Activated CD8-positive, alpha-beta T cell treated with anti-CD3 and anti-CD28 coated beads for 36 hours (primary cell): ENCODE results near the gene CDA. TPM values are rescaled to one million over a fixed set of nuclear protein-coding genes. Genes with fewer than 3 reads are reported as not detected.

Source experiments
- ATAC-seq: fragments of 200-7000 bp; cut with Tn5 transposase; one replicate; pipeline ENCODE4 v1.10.0; 2021; ENCODE audit warnings: mild to moderate bottlenecking, moderate library complexity
- CTCF ChIA-PET: fragments of 350-600 bp; sonication (Branson Sonifier 250); formaldehyde crosslinking; loops from one replicate; lab custom pipeline; 2021; ENCODE audit warnings: antibody characterized with exemption; lab: Charles Lee
- POLR2A ChIA-PET: fragments of 350-600 bp; sonication (Branson Sonifier 250); formaldehyde crosslinking; loops from one replicate; lab custom pipeline; 2021; ENCODE audit warnings: antibody characterized with exemption; lab: Charles Lee
- DNase-seq: peaks from one replicate; pipeline ENCODE4 v3.0.0-alpha.2; 2020
- H3K27ac Mint-ChIP-seq: one replicate; pipeline ENCODE4 v1.8.0; 2021; ENCODE audit warnings: mild to moderate bottlenecking, mixed read lengths
- H3K27me3 Mint-ChIP-seq: one replicate; pipeline ENCODE4 v1.8.0; 2021; ENCODE audit warnings: mixed read lengths
- H3K36me3 Mint-ChIP-seq: one replicate; pipeline ENCODE4 v1.8.0; 2021; ENCODE audit warnings: low read depth, mixed read lengths
- H3K4me1 Mint-ChIP-seq: one replicate; pipeline ENCODE4 v1.8.0; 2021; ENCODE audit warnings: low read depth, mixed read lengths
- H3K4me3 Mint-ChIP-seq: one replicate; pipeline ENCODE4 v1.8.0; 2021; ENCODE audit warnings: mild to moderate bottlenecking, moderate library complexity, mixed read lengths
- H3K9me3 Mint-ChIP-seq: one replicate; pipeline ENCODE4 v1.8.0; 2021; ENCODE audit warnings: mixed read lengths
- intact Hi-C: fragments of 100-400 bp; cut with micrococcal nuclease; formaldehyde crosslinking; loops from one replicate; pipeline ENCODE4 v1.10.0; 2022
- total RNA-seq, 2 experiments: library from RNA; stranded (reverse); gene quantifications; one replicate each; pipeline ENCODE4 v1.2.3, GENCODE V29; 2021
- TF ChIP-seq, protein P1 (sequence below): fragments of 200-600 bp; IDR thresholded peaks from one replicate; pipeline ENCODE4 v1.8.0; 2022; ENCODE audit warnings: antibody characterized with exemption, mild to moderate bottlenecking

Gene CDA
- total RNA-seq, 2 experiments from 2014 or later = not detected

DNA sequence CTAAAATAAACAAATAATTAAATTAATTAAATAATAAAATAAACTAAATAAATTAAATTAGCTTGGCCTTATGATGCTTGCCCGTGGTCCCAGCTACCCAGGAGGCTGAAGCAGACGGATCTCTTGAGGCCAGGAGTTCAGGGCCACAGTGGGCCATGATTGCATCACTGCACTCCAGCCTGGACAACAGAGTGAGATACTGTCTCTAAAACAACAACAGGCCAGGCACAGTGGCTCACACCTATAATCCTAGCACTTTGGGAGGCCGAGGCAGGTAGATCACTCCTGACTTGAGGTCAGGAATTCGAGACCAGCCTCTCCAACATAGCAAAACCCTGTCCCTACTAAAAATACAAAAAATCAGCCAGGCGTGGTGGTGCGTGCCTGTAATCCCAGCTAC, 32.1 kb downstream of the CDA start:
- Mint-ChIP-seq H3K4me3 (no peak overlapping the region), H3K9me3 (no peaks in the 10 kb centered on the region), H3K27me3 (peaks cover 2% of the 10 kb centered on the region), H3K27ac (no peak overlapping the region), H3K4me1 (no peaks in the 10 kb centered on the region), H3K36me3 (no peaks in the 10 kb centered on the region)
- ChIA-PET POLR2A (no interaction called here), CTCF (interaction anchor here (1.0 kb wide), 1 partner anchor 12 kb away, joined by 3 read pairs; no protein-coding TSS in a partner anchor)
- no peak for ATAC-seq
- TF ChIP-seq, protein P1, sequence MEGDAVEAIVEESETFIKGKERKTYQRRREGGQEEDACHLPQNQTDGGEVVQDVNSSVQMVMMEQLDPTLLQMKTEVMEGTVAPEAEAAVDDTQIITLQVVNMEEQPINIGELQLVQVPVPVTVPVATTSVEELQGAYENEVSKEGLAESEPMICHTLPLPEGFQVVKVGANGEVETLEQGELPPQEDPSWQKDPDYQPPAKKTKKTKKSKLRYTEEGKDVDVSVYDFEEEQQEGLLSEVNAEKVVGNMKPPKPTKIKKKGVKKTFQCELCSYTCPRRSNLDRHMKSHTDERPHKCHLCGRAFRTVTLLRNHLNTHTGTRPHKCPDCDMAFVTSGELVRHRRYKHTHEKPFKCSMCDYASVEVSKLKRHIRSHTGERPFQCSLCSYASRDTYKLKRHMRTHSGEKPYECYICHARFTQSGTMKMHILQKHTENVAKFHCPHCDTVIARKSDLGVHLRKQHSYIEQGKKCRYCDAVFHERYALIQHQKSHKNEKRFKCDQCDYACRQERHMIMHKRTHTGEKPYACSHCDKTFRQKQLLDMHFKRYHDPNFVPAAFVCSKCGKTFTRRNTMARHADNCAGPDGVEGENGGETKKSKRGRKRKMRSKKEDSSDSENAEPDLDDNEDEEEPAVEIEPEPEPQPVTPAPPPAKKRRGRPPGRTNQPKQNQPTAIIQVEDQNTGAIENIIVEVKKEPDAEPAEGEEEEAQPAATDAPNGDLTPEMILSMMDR = no peak
- intact Hi-C loops = no loop called here
- no peak for DNase-seq

DNA sequence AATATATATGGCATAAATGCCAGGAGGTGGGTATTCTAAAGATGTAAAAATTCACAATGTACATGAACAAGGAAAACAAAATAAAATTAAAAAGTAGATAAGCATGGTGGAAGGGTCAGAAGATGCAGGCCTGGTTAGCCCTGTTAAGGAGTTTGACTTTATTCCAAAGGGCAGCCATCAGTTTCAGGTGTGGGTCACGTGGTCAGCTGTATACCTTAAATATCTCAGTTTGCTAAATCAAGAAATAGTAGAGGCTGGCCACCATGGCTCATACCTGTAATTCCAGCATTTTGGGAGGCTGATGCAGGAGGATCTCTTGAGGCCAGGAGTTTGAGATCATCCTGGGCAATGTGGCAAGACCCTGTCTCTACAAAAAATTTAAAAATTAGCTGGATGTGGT, 35.8 kb downstream of the CDA start:
- Mint-ChIP-seq H3K36me3 (no peaks in the 10 kb centered on the region), H3K27me3 (peaks cover 8% of the 10 kb centered on the region), H3K27ac (no peak overlapping the region), H3K4me1 (no peaks in the 10 kb centered on the region), H3K9me3 (peaks cover 7% of the 10 kb centered on the region), H3K4me3 (no peak overlapping the region)
- ATAC-seq (no peak), DNase-seq (no peak)
- intact Hi-C loops = no loop called here
- ChIA-PET CTCF (interaction anchor here (1.4 to 1.8 kb wide), 2 partner anchors 8 to 9 kb away, joined by 3 to 7 read pairs; partner anchors contain the start of gene PINK1), POLR2A (interaction anchor here (1.1 kb wide), 1 partner anchor 29 kb away, joined by 3 read pairs; no protein-coding TSS in a partner anchor)
- TF ChIP-seq, protein P1 = no peak

DNA sequence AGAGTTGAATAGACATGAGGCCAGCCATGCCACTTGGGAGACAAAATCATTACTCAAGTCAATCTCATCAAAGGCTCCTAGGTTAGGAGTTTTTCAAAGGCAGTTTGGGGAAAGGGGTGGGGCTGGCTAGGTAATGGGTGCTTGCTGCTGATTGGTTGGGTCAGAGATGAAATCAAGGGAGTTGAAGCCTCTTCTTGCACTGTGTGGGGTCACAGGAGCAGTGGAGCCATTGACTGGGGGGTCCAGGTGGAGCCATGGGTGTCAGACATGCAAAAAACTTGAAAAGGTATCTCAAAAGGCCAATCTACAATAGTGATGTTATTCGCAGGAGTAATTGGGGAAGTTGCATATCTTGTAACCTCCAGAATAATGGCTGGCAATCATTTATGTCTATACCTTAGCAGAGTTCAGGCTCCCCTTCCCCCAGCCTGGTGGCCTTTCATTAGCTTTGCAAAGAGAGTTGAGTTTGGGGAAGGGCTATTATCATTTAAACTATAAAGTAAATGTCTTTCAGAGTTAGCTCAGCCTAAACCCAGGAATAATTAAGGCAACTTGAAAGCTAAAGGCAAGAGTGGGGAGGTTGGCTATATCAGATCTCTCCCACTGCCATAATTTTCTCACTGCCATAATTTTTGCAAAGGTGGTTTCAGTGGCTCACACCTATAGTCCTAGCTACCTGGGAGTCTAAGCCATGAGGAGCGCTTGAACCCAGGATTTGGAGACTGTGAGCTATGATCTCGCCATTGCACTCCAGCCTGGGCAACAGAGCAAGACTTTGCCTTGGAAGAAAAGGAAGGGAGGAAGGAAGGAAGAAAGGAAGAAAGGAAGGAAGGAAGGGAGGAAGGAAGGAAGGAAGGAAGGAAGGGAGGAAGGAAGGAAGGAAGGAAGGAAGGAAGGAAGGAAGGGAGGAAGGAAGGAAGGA, 36.5 kb downstream of the CDA start:
- no peak overlapping the region for H3K27ac Mint-ChIP-seq
- no peaks in the 10 kb centered on the region for H3K36me3 Mint-ChIP-seq
- peaks cover 8% of the 10 kb centered on the region for H3K27me3 Mint-ChIP-seq
- H3K4me1 Mint-ChIP-seq = no peaks in the 10 kb centered on the region
- H3K9me3 Mint-ChIP-seq = peaks cover 7% of the 10 kb centered on the region
- CTCF ChIA-PET = interaction anchor here (1.4 to 1.8 kb wide), 2 partner anchors 7 to 9 kb away, joined by 3 to 7 read pairs; partner anchors contain the start of gene PINK1
- no peak for ATAC-seq
- TF ChIP-seq, protein P1 = no peak
- H3K4me3 Mint-ChIP-seq = no peak overlapping the region
- intact Hi-C loops = no loop called here
- no peak for DNase-seq
- POLR2A ChIA-PET = no interaction called here

DNA sequence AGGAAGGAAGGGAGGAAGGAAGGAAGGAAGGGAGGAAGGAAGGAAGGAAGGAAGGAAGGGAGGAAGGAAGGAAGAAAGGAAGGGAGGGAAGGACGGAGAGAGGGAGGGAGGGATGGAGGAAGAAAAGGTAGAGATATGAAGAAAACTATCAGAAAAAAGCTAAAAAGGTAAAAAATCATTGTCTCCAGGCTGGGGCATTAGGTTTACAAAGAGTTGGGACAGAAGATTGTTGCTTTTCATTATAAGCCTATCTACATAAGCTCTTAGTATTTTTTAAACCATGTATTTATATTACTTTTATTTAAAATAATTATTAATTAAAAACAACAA, 37.2 kb downstream of the CDA start:
- H3K27ac Mint-ChIP-seq = no peak overlapping the region
- no peak for DNase-seq
- ChIA-PET POLR2A (no interaction called here), CTCF (no interaction called here)
- intact Hi-C loops = no loop called here
- H3K9me3 Mint-ChIP-seq = peaks cover 7% of the 10 kb centered on the region
- ATAC-seq = no peak
- no peaks in the 10 kb centered on the region for H3K4me1 Mint-ChIP-seq
- H3K4me3 Mint-ChIP-seq = no peak overlapping the region
- TF ChIP-seq, protein P1 = no peak
- H3K36me3 Mint-ChIP-seq = no peaks in the 10 kb centered on the region
- peaks cover 8% of the 10 kb centered on the region for H3K27me3 Mint-ChIP-seq

DNA sequence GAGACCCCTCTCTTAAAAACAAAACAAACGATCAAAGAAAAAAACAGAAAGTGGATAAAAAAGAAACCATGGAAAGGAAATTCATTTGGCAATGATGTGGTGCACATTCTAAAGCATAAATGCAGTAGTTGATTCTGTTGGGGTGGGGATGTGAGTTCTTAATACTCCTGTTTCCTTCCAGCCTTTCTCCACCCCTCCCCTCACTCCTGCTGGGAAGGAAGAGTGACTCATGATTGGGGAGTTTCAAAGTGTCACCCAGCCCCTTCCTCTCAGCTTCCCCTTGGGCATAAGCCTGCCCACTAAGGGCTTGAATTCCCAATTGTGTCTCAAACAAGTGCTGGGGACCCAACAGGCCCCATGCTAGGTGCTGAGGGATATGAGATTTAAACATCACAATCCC, 37.6 kb downstream of the CDA start:
- H3K9me3 Mint-ChIP-seq = peaks cover 7% of the 10 kb centered on the region
- POLR2A ChIA-PET = no interaction called here

More for the DNA sequence above, 37.6 kb downstream of the CDA start:
- no peak for DNase-seq
- Mint-ChIP-seq H3K4me1 (no peaks in the 10 kb centered on the region), H3K27me3 (peaks cover 8% of the 10 kb centered on the region), H3K36me3 (no peaks in the 10 kb centered on the region), H3K27ac (no peak overlapping the region), H3K4me3 (no peak overlapping the region)
- intact Hi-C loops = no loop called here
- ATAC-seq = no peak
- CTCF ChIA-PET = no interaction called here
- TF ChIP-seq, protein P1 = no peak
